HG02840 (cell line): ENCODE data around the gene CYTH3.
"Not testable (repeated sequence)": the region's sequence is repeated elsewhere in the genome, so short reads cannot be mapped to it uniquely, and the experiment has no call there.

Experiments
- ATAC-seq: cut with Tn5 transposase; IDR thresholded peaks from one replicate; pipeline ENCODE4 v1.9.1; 2021; ENCODE audit warnings: mild to moderate bottlenecking, moderate library complexity, moderate number of reproducible peaks; ENCODE audit not compliant: unreplicated experiment, low FRiP score

Gene CYTH3

DNA sequence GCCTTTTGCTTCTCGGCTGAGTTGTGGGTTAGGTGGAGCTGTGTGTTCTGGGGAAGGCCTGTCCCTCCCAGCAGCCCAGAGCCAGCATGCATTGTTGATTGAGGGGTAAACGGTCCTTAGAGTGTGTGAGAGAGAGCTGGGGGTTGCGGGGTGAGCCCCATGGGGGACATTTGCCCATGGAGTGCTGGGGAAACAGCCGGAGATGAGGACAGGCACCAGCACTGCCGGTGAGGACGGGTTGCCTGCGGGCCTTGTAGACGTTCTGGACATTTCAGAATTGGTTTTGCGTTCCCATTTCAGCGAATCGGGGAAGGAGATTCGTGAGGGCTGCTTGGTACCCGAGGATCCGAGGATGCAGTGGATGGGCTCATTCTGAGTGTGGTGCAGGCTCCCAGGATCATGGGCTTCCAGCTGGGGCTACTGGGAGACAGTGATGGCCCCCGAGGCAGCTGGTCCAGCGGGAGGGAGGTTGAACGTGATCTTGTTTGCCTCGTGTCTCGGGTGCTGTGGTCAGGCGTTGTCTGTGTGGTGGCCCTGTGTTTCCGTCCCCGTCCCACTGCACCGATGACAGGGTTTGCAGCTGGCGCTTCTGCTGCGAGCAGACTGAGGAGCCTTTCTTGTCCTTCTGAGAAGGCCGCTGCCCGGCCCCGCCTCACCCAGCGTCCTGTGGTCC, 113.9 kb downstream of the CYTH3 start:
- no peak for ATAC-seq

DNA sequence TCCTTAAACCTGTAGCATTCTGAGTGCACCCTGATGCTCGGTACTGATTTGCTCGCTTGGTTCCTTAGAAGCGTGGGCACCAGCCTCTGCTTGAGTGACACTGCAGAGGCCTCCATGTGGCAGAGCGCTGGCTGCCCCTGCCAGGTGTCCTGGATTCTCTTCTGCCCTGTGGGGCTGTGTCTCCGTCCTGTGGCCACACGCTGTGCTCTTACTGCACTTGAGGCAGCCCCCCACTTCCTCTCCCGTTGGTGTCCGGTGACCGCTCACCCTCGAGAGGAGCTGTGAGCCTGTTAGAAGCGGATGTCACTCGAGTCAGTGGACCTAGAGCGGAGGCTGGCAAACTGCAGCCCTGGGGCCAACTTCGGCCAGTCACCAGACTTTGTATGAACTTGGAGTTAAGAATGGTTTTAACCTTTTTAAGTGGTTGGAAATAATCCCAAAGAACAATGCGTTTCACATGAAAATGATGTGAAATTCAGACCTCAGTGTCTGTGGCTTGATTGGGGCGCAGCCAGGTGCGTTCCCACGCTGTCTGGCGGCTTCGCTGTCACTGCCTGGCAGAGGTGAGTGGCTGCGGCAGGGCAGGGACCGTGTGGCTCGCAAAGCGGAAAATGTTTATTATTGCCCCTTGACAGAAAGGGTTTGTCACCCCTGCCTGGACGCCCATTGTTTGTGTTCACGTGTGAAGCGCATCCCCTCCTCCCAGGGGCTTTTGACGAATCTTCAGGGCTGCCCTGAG, 114.6 kb downstream of the CYTH3 start:
- no peak for ATAC-seq

DNA sequence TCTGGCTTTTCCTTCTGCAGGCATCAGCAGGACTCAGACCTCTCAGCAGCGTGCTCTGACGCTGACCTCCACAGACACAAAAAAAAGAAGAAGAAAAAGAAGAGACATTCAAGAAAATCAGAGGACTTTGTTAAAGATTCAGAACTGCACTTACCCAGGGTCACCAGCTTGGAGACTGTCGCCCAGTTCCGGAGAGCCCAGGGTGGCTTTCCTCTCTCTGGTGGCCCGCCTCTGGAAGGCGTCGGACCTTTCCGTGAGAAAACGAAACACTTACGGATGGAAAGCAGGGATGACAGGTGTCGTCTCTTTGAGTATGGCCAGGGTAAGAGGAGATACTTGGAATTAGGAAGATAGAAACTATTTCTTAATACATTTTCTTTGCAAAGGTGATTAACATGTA, 115.7 kb downstream of the CYTH3 start:
- ATAC-seq, result no peak

DNA sequence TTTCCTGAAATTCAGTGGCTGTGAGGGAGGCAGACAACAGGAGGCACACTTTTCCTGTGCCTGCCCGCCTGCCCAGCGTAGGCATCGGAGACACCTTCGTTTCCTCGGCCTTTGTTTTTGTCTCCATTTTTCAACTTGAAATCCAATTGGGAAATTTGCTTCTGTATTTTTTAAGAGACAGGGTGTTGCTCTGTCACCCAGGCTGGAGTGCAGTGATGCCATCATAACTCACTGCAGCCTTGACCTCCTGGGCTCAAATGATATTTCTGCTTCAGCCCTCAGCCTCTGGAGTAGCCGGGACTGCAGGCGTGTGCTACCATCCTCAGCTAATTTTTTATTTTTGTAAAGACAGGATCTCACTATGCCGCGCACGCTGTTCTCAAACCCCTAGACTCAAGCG, 116.8 kb downstream of the CYTH3 start:
- no peak for ATAC-seq

DNA sequence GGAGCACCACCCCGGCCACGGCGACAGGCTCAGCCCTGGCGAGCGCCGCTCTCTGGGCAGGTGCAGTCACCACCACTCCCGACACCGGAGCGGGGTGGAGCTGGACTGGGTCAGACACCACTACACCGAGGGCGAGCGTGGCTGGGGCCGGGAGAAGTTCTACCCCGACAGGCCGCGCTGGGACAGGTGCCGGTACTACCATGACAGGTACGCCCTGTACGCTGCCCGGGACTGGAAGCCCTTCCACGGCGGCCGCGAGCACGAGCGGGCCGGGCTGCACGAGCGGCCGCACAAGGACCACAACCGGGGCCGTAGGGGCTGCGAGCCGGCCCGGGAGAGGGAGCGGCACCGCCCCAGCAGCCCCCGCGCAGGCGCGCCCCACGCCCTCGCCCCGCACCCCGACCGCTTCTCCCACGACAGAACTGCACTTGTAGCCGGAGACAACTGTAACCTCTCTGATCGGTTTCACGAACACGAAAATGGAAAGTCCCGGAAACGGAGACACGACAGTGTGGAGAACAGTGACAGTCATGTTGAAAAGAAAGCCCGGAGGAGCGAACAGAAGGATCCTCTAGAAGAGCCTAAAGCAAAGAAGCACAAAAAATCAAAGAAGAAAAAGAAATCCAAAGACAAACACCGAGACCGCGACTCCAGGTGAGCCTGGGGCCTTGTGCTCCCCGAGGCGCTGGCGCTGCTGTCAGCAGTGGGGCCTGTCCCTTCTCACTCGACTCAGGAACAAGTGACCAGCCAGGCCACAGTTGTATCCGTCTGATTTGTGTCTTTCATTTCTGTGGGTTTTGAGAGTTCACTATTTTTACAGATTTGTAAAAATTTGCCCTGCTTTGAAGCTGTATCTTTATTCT, 117.7 kb downstream of the CYTH3 start:
- no peak for ATAC-seq

DNA sequence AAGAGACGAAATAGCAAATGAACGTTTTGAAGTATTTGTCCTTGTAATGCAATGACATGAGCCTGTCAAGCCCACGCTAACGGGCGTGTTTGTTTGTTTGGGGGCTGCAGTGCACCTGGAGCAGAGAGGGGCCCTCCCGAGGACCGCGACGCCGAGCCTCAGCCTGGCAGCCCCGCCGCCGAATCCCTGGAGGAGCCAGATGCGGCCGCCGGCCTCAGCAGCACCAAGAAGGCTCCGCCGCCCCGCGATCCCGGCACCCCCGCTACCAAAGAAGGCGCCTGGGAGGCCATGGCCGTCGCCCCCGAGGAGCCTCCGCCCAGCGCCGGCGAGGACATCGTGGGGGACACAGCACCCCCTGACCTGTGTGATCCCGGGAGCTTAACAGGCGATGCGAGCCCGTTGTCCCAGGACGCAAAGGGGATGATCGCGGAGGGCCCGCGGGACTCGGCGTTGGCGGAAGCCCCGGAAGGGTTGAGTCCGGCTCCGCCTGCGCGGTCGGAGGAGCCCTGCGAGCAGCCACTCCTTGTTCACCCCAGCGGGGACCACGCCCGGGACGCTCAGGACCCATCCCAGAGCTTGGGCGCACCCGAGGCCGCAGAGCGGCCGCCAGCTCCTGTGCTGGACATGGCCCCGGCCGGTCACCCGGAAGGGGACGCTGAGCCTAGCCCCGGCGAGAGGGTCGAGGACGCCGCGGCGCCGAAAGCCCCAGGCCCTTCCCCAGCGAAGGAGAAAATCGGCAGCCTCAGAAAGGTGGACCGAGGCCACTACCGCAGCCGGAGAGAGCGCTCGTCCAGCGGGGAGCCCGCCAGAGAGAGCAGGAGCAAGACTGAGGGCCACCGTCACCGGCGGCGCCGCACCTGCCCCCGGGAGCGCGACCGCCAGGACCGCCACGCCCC, 118.5 kb downstream of the CYTH3 start:
- no peak for ATAC-seq

DNA sequence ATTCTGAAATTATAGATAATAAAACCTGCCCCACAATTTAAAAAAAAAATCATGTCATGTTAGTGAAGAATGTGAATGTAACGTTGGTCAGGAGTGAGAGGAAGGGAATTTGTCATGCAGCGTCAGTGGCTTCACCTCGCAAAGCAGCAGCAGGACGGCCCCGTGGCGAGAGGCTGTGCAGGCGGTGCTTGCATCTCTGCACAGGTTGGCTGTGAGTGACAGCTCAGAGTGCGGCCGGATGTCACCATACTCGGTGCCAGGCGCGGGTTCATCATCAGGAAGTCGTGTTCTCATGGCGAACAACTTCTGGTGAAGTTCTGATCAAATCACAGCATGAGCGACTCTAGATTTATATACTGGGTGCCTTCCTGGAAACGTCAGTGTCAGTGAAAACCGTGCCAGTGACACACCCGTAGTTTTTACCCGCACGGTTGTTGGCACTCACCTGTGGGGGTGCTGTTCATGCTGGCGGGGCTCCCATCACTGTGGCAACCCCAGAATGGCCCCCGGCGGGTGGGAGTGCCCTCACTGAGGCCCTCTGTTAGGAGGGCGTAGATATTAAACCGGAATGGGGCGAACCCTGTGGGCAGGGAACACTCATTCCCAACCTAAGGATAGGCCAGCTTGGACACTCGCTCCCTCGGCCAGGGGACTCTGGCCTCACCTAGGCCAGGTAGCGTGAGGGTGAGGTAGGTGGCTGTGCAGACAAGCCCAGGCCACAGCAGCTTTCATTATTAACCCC, 120.3 kb downstream of the CYTH3 start:
- ATAC-seq, result no peak

DNA sequence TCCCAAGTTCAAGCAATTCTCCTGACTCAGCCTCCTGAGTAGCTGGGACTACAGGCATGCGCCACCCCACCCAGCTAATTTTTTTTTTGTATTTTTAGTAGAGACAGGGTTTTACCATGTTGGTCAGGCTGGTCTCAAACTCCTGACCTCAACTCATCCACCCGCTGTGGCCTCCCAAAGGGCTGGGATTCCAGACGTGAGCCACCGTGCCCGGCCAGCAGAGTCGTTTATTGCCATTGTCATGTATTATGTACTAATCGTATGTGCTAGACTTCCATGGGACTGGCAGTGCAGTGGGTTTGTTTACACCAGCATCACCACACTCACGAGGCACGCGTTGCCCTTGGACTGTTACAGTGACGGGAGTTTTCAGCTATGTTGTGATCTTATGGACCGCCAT, 120.9 kb downstream of the CYTH3 start:
- not testable (repeated sequence) for ATAC-seq

DNA sequence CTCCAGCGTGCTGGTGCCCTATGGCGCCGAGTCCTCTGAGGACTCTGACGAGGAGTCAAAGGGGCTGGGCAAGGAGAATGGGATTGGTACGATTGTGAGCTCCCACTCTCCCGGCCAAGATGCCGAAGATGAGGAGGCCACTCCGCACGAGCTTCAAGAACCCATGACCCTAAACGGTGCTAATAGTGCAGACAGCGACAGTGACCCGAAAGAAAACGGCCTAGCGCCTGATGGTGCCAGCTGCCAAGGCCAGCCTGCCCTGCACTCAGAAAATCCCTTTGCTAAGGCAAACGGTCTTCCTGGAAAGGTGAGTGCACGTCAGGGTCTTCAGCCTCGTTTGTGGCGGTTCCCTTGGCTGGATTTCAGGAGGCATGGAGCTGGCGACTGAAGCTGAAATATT, 122.4 kb downstream of the CYTH3 start:
- ATAC-seq, result no peak

DNA sequence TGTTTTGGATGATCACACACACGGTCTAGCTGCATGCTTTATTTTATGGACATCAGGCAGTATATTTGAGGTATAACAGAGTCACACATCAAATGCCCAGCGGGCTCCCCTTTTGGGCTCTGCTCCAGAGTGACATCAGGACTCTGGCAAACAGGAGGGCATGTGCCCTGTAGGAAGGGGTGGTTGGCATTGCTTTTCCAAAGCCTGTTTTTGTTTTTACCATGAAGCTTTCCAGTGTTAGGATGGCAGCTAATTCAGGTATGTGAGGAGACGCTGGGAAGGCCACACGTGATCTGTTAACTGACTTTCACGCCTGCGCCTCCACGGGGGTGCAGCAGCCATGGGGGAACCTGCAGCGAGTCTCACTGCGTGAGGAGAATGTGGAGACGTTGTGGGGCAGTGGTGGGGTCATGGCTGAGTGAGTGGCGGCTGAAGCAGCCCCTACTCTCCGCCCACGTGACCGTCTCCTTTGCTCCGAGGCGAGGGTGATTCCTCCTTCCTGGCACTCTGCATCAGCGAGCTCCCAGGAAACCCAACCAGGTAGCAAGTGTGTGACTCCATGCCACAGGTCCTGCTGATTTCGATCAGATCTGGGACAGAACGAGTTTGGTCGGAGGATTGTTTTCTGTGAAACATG, 123.6 kb downstream of the CYTH3 start:
- no peak for ATAC-seq

DNA sequence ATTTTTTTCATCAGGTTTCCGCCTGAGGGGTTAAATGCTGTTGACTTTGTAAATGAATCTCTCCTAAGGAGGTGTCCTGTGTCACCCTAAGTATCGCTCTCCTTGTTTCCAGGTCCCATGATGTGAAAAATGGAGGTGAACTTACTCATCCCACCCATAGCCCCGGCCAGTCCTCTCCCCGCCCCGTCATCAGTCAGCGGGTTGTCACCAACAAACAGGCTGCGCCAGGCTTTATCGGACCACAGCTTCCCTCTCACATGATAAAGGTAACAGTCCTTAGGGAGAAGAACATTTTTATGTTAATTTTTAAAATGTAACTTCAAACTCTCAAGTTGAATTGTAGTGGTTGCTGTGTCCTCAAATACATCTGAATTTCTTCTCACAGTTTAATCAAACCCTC, 124.8 kb downstream of the CYTH3 start:
- ATAC-seq, result no peak

DNA sequence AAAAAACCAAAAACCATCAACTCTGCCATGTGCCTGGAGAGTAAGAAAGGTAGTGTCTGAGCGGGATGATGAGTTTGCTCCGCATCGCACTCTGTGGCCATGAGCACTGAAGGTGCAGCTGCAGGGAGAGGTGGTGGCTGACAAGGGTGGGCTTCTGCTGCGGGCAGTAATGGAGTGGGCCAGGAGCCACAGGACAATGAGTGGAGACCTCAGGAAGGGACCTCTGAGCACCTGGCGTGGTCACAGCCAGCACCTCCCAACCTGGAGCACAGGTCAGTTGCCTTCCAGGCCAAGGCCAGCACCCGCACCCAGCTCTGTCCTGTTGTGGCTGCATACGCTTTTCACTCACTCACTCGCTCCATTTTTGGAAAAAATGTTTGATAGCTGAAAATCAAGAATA, 125.8 kb downstream of the CYTH3 start:
- no peak for ATAC-seq

DNA sequence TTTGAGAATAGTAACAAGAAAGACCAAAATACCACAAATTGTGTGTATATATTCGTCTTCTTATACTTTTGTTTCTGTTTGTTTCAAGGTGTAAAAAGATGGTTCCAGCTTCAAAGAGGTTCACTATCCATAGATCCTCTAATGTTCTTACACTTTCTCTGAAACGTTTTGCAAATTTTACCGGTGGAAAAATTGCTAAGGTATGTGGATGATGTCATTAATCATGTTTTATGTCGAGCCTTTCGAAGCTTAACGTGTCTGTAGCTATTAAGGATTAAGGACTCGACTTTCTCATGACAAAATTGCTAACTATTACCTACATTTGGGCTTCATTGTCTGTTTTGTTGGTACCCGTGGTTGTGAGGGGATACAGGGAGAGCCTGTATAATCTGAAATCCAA, 128.4 kb downstream of the CYTH3 start:
- ATAC-seq, result no peak

DNA sequence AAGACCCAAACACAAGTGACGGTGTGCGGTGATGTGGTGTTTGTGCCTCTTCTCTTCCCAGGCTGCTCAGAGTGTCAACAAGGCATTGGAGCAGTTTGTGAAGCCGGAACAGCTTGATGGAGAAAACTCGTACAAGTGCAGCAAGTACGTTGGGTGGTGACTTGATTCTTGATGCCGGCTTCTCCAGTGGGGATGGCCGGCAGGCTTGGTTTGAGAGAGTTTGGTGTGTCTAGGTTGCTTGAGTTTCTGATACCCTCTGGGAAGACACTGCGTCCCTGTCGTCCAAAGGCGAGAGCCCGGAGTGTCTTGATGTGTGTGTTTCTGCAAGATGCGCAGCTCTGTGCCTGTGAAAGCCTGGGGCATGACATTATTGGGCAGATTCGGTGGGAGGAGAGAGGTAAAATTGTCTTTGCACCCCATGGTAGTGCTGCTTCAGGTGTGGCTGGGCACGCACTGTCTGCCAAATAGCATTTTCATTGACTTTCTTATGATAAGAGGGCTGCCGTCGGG, 129.5 kb downstream of the CYTH3 start:
- no peak for ATAC-seq

DNA sequence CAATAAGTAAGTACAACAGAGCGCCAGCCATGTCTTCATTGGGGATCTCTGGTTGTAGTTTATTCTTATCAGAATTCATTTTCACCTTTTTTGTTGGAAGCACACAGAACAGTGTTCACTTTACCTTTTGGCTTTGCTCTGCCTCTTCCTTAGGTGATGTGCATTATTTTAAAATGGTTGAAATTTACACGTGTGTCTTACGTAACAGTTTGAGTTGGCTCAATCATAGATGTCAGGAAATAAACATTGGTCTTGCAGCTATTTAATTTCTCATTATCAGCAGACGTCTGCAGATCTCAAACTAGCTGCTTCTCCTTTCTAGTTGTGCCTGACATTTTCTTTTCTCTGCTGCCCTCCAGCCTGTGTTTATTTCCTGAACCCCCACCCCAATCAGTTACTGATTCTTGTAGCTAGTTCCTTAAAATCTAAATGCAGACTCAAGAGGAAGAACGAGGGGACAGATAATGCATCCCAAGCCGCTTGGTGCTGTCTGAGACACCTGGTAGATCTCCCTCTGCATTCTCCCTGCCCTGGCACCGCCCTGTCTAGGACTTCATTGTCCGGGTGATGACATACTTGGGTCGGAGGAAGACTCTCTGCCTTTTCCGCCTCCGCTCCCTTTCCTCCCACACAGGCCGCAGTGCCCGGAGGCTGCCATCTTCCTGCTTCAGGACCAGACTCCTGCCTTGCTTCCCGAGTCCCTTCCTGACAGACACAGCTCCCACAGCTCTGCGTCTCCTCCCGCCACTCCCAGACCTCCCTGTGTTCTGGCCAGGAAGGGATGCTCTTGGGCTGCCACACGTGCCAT, 133.0 kb downstream of the CYTH3 start:
- ATAC-seq, result no peak

DNA sequence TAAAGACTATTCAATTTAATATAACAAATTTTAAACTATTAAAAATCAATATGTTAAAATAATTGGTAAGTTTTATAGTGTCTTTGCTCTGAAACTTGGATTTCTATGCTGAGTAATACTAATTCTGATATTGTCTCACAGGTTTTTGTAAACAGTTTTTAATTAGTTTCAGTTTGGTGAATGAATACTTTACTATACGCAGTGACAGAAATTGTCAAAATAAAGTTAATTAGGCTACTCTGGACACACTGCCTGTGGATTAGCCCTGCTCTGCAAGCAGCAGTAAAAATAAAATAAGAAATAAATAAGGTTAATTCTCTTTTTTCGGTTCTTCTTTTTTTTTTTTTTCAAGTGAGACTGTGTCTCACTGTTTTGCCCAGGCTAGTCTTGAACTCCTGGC, 135.9 kb downstream of the CYTH3 start:
- ATAC-seq, result no peak

DNA sequence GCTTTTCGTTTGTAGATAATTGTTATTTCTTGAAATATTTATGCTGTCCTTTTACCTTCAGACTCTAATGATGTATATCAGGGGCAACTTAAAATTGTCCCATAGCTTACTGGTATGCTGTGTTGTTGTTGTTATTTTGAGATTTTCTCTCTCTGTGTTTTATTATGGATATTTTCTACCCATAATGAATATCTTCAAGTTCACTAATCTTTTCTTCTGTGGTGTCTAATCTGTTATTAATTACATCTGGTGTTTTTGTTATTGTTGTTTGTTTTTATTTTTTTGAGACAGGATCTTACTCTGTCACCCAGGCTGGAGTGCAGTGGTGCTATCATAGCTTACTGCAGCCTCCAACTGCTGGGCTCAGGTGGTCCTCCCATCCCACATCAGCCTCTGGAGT, 139.2 kb downstream of the CYTH3 start:
- ATAC-seq, result no peak

DNA sequence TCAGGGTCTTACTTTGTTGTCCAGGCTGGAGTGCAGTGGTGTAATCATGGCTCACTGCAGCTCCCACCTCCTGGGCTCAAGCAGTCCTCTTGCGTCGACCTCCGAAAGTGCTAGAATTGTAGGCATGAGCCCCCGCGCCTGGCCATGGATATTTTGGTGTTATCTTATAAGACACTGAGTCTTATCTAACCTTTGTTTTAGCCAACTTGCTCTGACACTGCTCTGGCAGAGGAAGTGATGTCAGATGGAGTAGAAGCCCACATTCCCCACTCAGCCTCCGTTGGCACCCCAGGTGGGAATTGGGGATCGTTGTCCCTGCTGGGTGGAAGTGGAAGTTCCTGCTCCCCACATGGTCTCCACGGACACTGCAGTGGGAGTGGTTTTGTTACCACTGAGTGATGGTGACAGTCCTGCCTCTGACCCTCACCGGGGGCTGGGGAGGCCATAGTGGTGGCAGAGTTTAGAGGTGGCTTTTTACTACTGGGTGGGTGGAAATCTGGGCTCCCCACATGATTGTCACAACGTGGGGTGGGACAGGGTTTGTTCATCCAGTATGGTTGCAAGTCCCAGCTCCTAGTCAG, 142.3 kb downstream of the CYTH3 start:
- ATAC-seq, result no peak
